ENCODE results near the gene ACSF3. TPM values are rescaled to one million over a fixed set of nuclear protein-coding genes. Genes with fewer than 3 reads are reported as not detected.

ACSF3 gene
- total RNA-seq, 4 donors from 2014 or later: 17.8 to 20.7 (median 19.4) TPM

GRCh38 chr16:89063768-89064320 lies 29.8 kb upstream of the ACSF3 start:
- DNase-seq: no peak
- Histone ChIP-seq H3K27me3 (peaks cover 9 to 20% (median 16%) of the 10 kb centered on the region in 3 donors), H3K36me3 (no peaks in the 10 kb centered on the region), H3K4me3 (no peak overlapping the region), H3K4me1 (no peaks in the 10 kb centered on the region), H3K9me3 (no peaks in the 10 kb centered on the region), H3K27ac (no peak overlapping the region)
- TF ChIP-seq CTCF (IDR thresholded peaks at IDR 0.05 in 4 of 5, conservative IDR thresholded peaks at IDR 0.05 in 1 of 5) (no peak), POLR2A (IDR thresholded peaks at IDR 0.05) (no peak)
- intact Hi-C loops (cut with DNase I; ENCODE audit: low total_unique reads) (no loop called here), in situ Hi-C loops (cut with MboI; ENCODE audit: low sequenced_read_pairs in 4 of 4) (no loop called here)
- ATAC-seq: no peak

GRCh38 chr16:89064606-89065457 lies 28.8 kb upstream of the ACSF3 start:
- Histone ChIP-seq H3K27ac (no peak overlapping the region), H3K4me1 (no peaks in the 10 kb centered on the region), H3K4me3 (no peak overlapping the region), H3K9me3 (no peaks in the 10 kb centered on the region), H3K27me3 (peaks cover 9 to 23% (median 16%) of the 10 kb centered on the region in 3 donors), H3K36me3 (no peaks in the 10 kb centered on the region)
- ATAC-seq (no peak), DNase-seq (no peak)
- in situ Hi-C loops (cut with MboI; ENCODE audit: low sequenced_read_pairs in 4 of 4) (no loop called here), intact Hi-C loops (cut with DNase I; ENCODE audit: low total_unique reads) (no loop called here)
- no peak for TF ChIP-seq POLR2A (IDR thresholded peaks at IDR 0.05)
- TF ChIP-seq CTCF (IDR thresholded peaks at IDR 0.05 in 4 of 5, conservative IDR thresholded peaks at IDR 0.05 in 1 of 5): no peak

- no peaks in the 10 kb centered on the region for H3K9me3 ChIP-seq
- H3K4me1 ChIP-seq: no peaks in the 10 kb centered on the region
- ATAC-seq (no peak), DNase-seq (no peak)
- in situ Hi-C loops (cut with MboI; ENCODE audit: low sequenced_read_pairs in 4 of 4) (no loop called here), intact Hi-C loops (cut with DNase I; ENCODE audit: low total_unique reads) (no loop called here)
- H3K27ac ChIP-seq: no peak overlapping the region
- peaks cover 9 to 23% (median 16%) of the 10 kb centered on the region in 3 donors for H3K27me3 ChIP-seq
- no peaks in the 10 kb centered on the region for H3K36me3 ChIP-seq
- TF ChIP-seq POLR2A (IDR thresholded peaks at IDR 0.05) (no peak), CTCF (IDR thresholded peaks at IDR 0.05 in 4 of 5, conservative IDR thresholded peaks at IDR 0.05 in 1 of 5) (no peak)
- H3K4me3 ChIP-seq: no peak overlapping the region
Observed at GRCh38 chr16:89065458-89065822, 28.2 kb upstream of the ACSF3 start.

- Histone ChIP-seq H3K9me3 (no peaks in the 10 kb centered on the region), H3K36me3 (no peaks in the 10 kb centered on the region), H3K27ac (no peak overlapping the region), H3K27me3 (peaks cover 11 to 31% (median 20%) of the 10 kb centered on the region in 3 donors), H3K4me1 (no peaks in the 10 kb centered on the region), H3K4me3 (no peak overlapping the region)
- intact Hi-C loops (cut with DNase I; ENCODE audit: low total_unique reads): no loop called here
- DNase-seq (no peak), ATAC-seq (no peak)
- TF ChIP-seq CTCF (IDR thresholded peaks at IDR 0.05 in 4 of 5, conservative IDR thresholded peaks at IDR 0.05 in 1 of 5): no peak
- no peak for TF ChIP-seq POLR2A (IDR thresholded peaks at IDR 0.05)
- in situ Hi-C loops (cut with MboI; ENCODE audit: low sequenced_read_pairs in 4 of 4): no loop called here
Observed at GRCh38 chr16:89066721-89067120, 26.9 kb upstream of the ACSF3 start.

Data from gastrocnemius medialis (tissue), 4 donors.